Ureter (tissue), 1 donor: ENCODE results near the gene ARL9. TPM values are rescaled to one million over a fixed set of nuclear protein-coding genes. Genes with fewer than 3 reads are reported as not detected.

ENCODE experiments used
- DNase-seq: peaks from one replicate; pipeline ENCODE4 v3.0.0-alpha.2; 2020; ENCODE audit warnings: low spot score
- total RNA-seq: library from RNA; stranded (reverse); gene quantifications from one replicate; pipeline ENCODE4 v1.2.4, GENCODE V29; 2023
- donor health status: DM: yes; HTN: yes; CAD: no.

The ARL9 gene
- total RNA-seq, 1 donor from 2014 or later: 1.3 TPM

DNA sequence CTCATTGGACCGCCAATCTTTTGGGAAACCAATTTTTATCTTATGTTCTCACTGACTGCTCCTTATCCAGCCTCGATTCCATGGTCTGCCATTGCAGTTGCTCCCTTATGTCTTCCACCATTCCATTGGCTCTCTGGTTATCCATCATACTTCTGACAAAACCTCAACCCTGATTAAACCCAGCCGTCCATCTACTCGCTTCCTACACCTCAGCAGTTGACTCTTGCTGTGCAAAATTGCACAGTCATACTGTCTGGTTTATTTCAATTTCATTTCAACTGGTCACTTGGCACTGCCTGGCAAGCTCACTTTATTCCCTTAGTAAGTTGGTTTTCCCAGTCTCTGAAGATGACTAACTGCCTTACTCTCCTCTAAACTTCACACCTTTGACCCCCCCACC lies 26.2 kb downstream of the ARL9 start:
- DNase-seq: no peak

- no peak for DNase-seq
These were observed 26.6 kb downstream of the ARL9 start for GRCh38 chr4:56532239-56532638.

DNA sequence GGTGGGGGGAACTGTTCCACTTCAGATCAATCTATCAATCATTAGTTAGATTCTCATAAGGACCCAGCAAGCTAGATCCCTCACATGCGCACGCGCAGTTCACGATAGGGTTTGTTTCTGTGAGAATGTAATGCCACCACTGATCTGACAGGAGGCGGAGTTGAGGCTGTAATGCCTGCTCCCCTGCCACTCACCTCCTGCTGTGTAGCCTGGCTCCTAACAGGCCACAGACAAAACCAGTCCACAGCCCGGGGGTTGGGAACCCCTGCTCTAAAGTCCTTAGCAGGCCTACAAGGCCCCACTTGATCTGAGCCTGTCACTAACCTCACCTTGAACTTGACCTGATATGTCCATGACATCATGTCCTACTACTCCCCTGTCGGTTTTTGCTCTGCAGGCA lies 30.3 kb downstream of the ARL9 start:
- DNase-seq: no peak

DNA sequence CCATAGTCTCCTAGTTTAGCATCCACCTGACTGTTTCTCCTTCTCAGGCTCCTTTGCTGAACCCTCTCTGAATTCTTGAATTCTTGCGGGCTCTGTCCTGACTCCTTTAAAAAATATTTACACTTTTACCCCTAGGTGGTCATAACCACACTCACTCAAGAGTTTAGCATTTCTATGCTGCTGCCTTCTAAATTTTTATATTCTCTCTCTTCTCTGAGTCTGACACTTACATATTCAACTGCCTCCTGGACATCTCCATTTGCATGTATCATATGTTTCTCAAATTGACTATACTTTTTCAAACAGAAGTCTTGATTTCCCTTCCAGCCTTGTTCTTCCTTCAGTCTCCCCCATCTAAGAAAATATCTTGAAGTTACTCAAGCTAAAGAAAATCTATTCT lies 31.6 kb downstream of the ARL9 start:
- DNase-seq: no peak

DNA sequence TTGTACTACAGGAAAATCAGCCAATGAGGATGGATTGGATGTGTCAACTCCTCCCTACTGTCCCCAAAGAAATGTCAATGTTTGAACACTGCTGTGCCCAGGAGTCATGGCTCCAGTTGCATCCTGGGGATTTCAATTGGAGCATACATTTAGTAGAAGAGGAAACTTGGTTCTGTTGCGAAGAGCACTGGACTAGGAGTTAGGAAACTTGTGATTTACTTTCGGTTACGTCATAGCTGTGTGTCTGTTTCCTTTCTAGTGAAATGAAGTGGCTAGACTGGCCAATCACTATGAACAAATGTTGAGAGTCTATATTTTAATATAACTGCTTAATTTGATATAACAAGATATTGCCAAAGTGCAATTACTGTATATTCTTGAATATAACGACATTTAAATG lies 35.2 kb downstream of the ARL9 start:
- no peak for DNase-seq

DNA sequence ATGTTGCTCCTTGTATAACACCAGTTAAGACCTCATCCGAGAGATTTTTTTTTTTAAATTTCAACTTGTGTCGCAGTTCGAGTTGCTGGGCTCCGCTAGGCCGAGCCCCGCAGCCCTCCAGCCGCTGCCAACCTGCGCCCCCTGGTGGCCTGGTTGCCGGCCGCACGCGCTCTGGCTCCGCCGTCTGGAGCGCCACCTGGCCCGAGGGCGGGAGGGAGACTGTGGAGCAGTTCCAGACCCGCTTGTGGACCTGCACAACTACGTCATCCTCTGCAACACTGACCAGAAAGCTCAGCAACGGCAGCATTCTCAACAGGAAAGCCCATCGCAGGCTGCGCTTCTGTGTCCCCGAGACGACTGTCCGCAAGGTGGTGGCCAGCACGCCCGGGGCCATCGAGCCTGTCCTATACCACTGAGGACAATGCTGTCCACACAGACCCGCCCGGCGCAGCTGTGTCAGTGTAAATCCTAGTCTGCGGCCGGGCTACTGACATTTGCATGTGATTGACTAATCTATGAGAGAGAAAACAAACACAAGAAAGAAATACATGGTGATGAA lies 39.1 kb downstream of the ARL9 start:
- DNase-seq: peak; percentile 86

DNA sequence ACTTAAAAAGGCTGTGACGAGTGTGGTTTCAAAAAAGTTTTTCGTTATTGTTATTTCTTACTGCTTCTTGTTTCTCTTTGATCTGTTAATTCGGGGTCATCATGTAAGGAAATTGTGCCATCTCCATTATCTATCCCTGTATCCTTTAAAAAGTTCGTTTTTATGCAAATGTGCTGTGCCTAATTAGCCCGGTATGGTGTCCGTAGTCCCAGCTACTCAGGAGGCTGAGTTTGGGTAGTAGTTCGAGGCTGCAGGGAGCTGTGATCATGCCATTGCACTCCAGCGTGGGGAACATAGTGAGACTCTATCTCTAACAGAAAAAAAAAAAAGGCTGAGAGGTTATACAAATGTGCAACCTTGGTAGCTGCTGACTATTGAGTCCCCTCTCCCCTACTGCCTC lies 45.1 kb downstream of the ARL9 start:
- no peak for DNase-seq

DNA sequence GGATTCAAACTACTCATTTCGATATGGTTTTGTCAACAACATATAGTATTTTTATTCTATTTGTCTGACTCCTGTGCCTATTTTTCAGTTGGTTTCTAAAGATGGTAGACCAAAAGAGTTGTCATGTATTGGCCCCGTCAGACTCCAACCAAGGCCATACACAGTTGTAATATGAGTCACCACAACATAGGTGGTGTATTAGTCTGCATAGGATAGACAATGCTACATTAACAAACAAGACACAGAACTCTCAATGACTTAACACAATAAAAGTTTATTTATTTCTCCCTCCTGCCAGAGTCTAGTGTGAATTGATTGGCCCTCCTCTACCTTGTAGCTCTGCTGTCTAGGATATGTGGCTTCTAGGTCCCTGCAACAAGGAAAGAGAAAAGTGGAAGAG lies 45.9 kb downstream of the ARL9 start:
- DNase-seq: no peak

GRCh38 chr4:56552273-56552672 lies 46.7 kb downstream of the ARL9 start:
- no peak for DNase-seq

GRCh38 chr4:56570041-56570440 lies 64.5 kb downstream of the ARL9 start:
- no peak for DNase-seq

Other genes starting within 250 kb of the ARL9 start
- 17.2 TPM for gene AASDH, start 118.3 kb upstream of the ARL9 start, total RNA-seq
- 14.0 TPM for gene PPAT, start 70.2 kb upstream of the ARL9 start, total RNA-seq
- gene PAICS, start 69.5 kb upstream of the ARL9 start, total RNA-seq: 80.8 TPM
- 108 TPM for gene SRP72, start 38.2 kb upstream of the ARL9 start, total RNA-seq
- gene HOPX, start 175.5 kb downstream of the ARL9 start, total RNA-seq: 24.1 TPM